Measurements from ENCODE around the gene YOD1.

YOD1 gene

GRCh38 chr1:207073906-207074820 lies 23.2 kb upstream of the YOD1 start:
- peak overlapping the region; percentile 81 for H3K27ac ChIP-seq
- peak; percentile 81 for DNase-seq (ENCODE audit: low read depth, low spot score)

- no peak for DNase-seq (ENCODE audit: low read depth, low spot score)
- H3K27ac ChIP-seq = no peak overlapping the region
Observed at GRCh38 chr1:207072233-207072632, 21.2 kb upstream of the YOD1 start.

- no peak for DNase-seq (ENCODE audit: low read depth, low spot score)
- no peak overlapping the region for H3K27ac ChIP-seq
Observed at GRCh38 chr1:207071426-207071825, 20.4 kb upstream of the YOD1 start.

- DNase-seq (ENCODE audit: low read depth, low spot score) = no peak
- no peak overlapping the region for H3K27ac ChIP-seq
Observed at GRCh38 chr1:207070811-207071210, 19.8 kb upstream of the YOD1 start.

- no peak overlapping the region for H3K27ac ChIP-seq
- DNase-seq (ENCODE audit: low read depth, low spot score) = no peak
Observed at GRCh38 chr1:207069858-207070506, 19.0 kb upstream of the YOD1 start.

- no peak overlapping the region for H3K27ac ChIP-seq
- DNase-seq (ENCODE audit: low read depth, low spot score) = no peak
Observed at GRCh38 chr1:207069061-207069460, 18.1 kb upstream of the YOD1 start.

- no peak overlapping the region for H3K27ac ChIP-seq
- DNase-seq (ENCODE audit: low read depth, low spot score) = no peak
Observed at GRCh38 chr1:207067665-207068064, 16.7 kb upstream of the YOD1 start.

GRCh38 chr1:207067185-207067584 lies 16.2 kb upstream of the YOD1 start:
- H3K27ac ChIP-seq = no peak overlapping the region

GRCh38 chr1:207064561-207064960 lies 13.6 kb upstream of the YOD1 start:
- no peak for DNase-seq (ENCODE audit: low read depth, low spot score)
- no peak overlapping the region for H3K27ac ChIP-seq

More at GRCh38 chr1:207067185-207067584, 16.2 kb upstream of the YOD1 start:
- no peak for DNase-seq (ENCODE audit: low read depth, low spot score)

GRCh38 chr1:207063014-207063413 lies 12.0 kb upstream of the YOD1 start:
- H3K27ac ChIP-seq = no peak overlapping the region
- no peak for DNase-seq (ENCODE audit: low read depth, low spot score)

- no peak for DNase-seq (ENCODE audit: low read depth, low spot score)
- H3K27ac ChIP-seq = no peak overlapping the region
Observed at GRCh38 chr1:207062058-207062457, 11.1 kb upstream of the YOD1 start.

GRCh38 chr1:207060596-207060995 lies 9.6 kb upstream of the YOD1 start:
- no peak overlapping the region for H3K27ac ChIP-seq
- DNase-seq (ENCODE audit: low read depth, low spot score) = no peak

GRCh38 chr1:207059881-207060280 lies 8.9 kb upstream of the YOD1 start:
- DNase-seq (ENCODE audit: low read depth, low spot score) = no peak

GRCh38 chr1:207058878-207059867 lies 8.2 kb upstream of the YOD1 start:
- no peak for DNase-seq (ENCODE audit: low read depth, low spot score)
- H3K27ac ChIP-seq = no peak overlapping the region

More at GRCh38 chr1:207059881-207060280, 8.9 kb upstream of the YOD1 start:
- no peak overlapping the region for H3K27ac ChIP-seq

- H3K27ac ChIP-seq = no peak overlapping the region
- DNase-seq (ENCODE audit: low read depth, low spot score) = no peak
Observed at GRCh38 chr1:207058252-207058651, 7.2 kb upstream of the YOD1 start.

- DNase-seq (ENCODE audit: low read depth, low spot score) = no peak
Observed at GRCh38 chr1:207056673-207057072, 5.7 kb upstream of the YOD1 start.

GRCh38 chr1:207055386-207056001 lies 4.5 kb upstream of the YOD1 start:
- no peak overlapping the region for H3K27ac ChIP-seq
- no peak for DNase-seq (ENCODE audit: low read depth, low spot score)

More at GRCh38 chr1:207056673-207057072, 5.7 kb upstream of the YOD1 start:
- H3K27ac ChIP-seq = no peak overlapping the region

GRCh38 chr1:207054491-207054890 lies 3.5 kb upstream of the YOD1 start:
- no peak overlapping the region for H3K27ac ChIP-seq
- DNase-seq (ENCODE audit: low read depth, low spot score) = no peak

- H3K27ac ChIP-seq = peak within 1 kb of the TSS; percentile 98
Observed at GRCh38 chr1:207052911-207053769, 2.1 kb upstream of the YOD1 start, which contains the start of gene PFKFB2. PFKFB2 (plus strand) TSS chr1:207053275; CDS start chr1:207054718, 1,443 bp downstream.

More at GRCh38 chr1:207052911-207053769, 2.1 kb upstream of the YOD1 start, which contains the start of gene PFKFB2:
- DNase-seq (ENCODE audit: low read depth, low spot score) = peak; percentile 98
